HCT116 (cell line): ENCODE data around the gene COBL. TPM values are rescaled to one million over a fixed set of nuclear protein-coding genes. Genes with fewer than 3 reads are reported as not detected.

Source experiments
- ATAC-seq: fragments of 200-7000 bp; cut with Tn5 transposase; 2 replicates; pipeline ENCODE4 v1.9.1; 2020; ENCODE audit warnings: mild to moderate bottlenecking, moderate library complexity
- BruUV-seq: library from RNA; stranded (reverse); fragments of 400-500 nt; replicated peaks from 2 replicates; lab custom pipeline; 2021; lab: Mats Ljungman, UMichigan
- CTCF ChIA-PET: fragments of 300-600 bp; sonication (Branson Sonifier 250); formaldehyde crosslinking; loops from one replicate; lab custom pipeline; 2021; ENCODE audit warnings: antibody characterized with exemption; lab: Charles Lee
- POLR2A ChIA-PET: fragments of 300-600, 350-600 bp; sonication (Branson Sonifier 250); formaldehyde crosslinking; loops from one replicate; lab custom pipeline; 2021; ENCODE audit warnings: antibody characterized with exemption; lab: Charles Lee
- RAD21 ChIA-PET, 2 experiments: fragments of 300-600 bp; sonication (Branson Sonifier 250); formaldehyde crosslinking; loops; one replicate each; lab custom pipeline; 2023; ENCODE audit warnings: low total read pairs in 2 of 2; ENCODE audit not compliant: uncharacterized antibody in 2 of 2, unreplicated experiment in 2 of 2, low non-redundant PET in 1 of 2; lab: Charles Lee
- DNase-seq: peaks from one replicate; pipeline ENCODE4 v3.0.0-alpha.2; 2010; ENCODE audit warnings: low read depth, low spot score
- H2AFZ ChIP-seq: fragments of 200-600 bp; shearing (Covaris generic), sonication (generic); 2 replicates; pipeline ENCODE4 v1.6.1; 2017; ENCODE audit warnings: low read depth, mixed run types, mixed read lengths, antibody characterized with exemption, low read length; ENCODE audit not compliant: poor library complexity, severe bottlenecking
- H3K27ac ChIP-seq: 2 replicates; pipeline ENCODE4 v1.5.1; 2012; ENCODE audit warnings: low read depth, low read length
- H3K27me3 ChIP-seq: fragments of 200-600 bp; sonication (generic); 2 replicates; pipeline ENCODE4 v1.6.1; 2016; ENCODE audit warnings: mixed run types, low read length, mixed read lengths; ENCODE audit not compliant: insufficient read depth
- H3K36me3 ChIP-seq, 2 experiments: fragments of 200-500 bp in 1 of 2; fragments of 200-600 bp in 1 of 2; sonication (Bioruptor generic) in 1 of 2; sonication (generic) in 1 of 2; 2 replicates each; pipeline versions ENCODE4 v1.5.1 to v1.6.1; 2014 to 2016; ENCODE audit warnings: low read length in 2 of 2, inconsistent platforms in 1 of 2, mixed read lengths in 1 of 2, mixed run types in 1 of 2; ENCODE audit not compliant: insufficient read depth in 2 of 2, control insufficient read depth in 1 of 2
- H3K4me1 ChIP-seq, 2 experiments: fragments of 200-600 bp in 1 of 2; sonication (generic) in 1 of 2; 2 replicates each; pipeline versions ENCODE4 v1.5.1 to v1.6.1; 2012 to 2017; ENCODE audit warnings: low read length in 2 of 2, inconsistent platforms in 1 of 2, mild to moderate bottlenecking in 1 of 2, mixed read lengths in 1 of 2, mixed run types in 1 of 2, moderate library complexity in 1 of 2; ENCODE audit not compliant: insufficient read depth in 2 of 2, control insufficient read depth in 1 of 2
- H3K4me2 ChIP-seq: fragments of 200-600 bp; sonication (generic); 2 replicates; pipeline ENCODE4 v1.6.1; 2017; ENCODE audit warnings: mixed run types, low read length, mixed read lengths
- H3K4me3 ChIP-seq, 2 experiments: fragments of 200-600 bp in 1 of 2; sonication (generic) in 1 of 2; replicated peaks in 1 of 2; 2 replicates each; pipeline ENCODE4 v1.5.1; 2011 to 2016; ENCODE audit warnings: low read length in 2 of 2, control low read depth in 1 of 2, low read depth in 1 of 2, mild to moderate bottlenecking in 1 of 2, mixed read lengths in 1 of 2, mixed run types in 1 of 2
- H3K79me2 ChIP-seq: fragments of 200-600 bp; sonication (generic); 2 replicates; pipeline ENCODE4 v1.6.1; 2017; ENCODE audit warnings: mild to moderate bottlenecking, mixed run types, low read length, moderate library complexity, mixed read lengths; ENCODE audit not compliant: insufficient read depth
- H3K9ac ChIP-seq: fragments of 200-600 bp; sonication (generic); 2 replicates; pipeline ENCODE4 v1.6.1; 2016; ENCODE audit warnings: low read length, mixed read lengths
- H3K9me2 ChIP-seq: fragments of 200-600 bp; sonication (generic), shearing (Covaris generic); 2 replicates; pipeline ENCODE4 v1.6.1; 2017; ENCODE audit warnings: mixed run types, mild to moderate bottlenecking, moderate library complexity; ENCODE audit not compliant: insufficient read depth
- H3K9me3 ChIP-seq, 2 experiments: fragments of 200-500 bp in 1 of 2; fragments of 200-600 bp in 1 of 2; sonication (Bioruptor generic) in 1 of 2; sonication (generic) in 1 of 2; 2 replicates each; pipeline ENCODE4 v1.6.1; 2014 to 2017; ENCODE audit warnings: low read length in 2 of 2, mixed read lengths in 2 of 2, inconsistent platforms in 1 of 2, low read depth in 1 of 2, mild to moderate bottlenecking in 1 of 2, mixed run types in 1 of 2, moderate library complexity in 1 of 2; ENCODE audit not compliant: control insufficient read depth in 1 of 2, insufficient read depth in 1 of 2
- H4K20me1 ChIP-seq: fragments of 200-600 bp; sonication (generic), shearing (Covaris generic); 2 replicates; pipeline ENCODE4 v1.6.1; 2017; ENCODE audit warnings: mixed run types, mild to moderate bottlenecking, moderate library complexity; ENCODE audit not compliant: insufficient read depth
- CEBPB ChIP-seq: IDR thresholded peaks from 2 replicates; pipeline ENCODE4 v1.6.1; 2012; ENCODE audit warnings: low read depth
- EGR1 ChIP-seq: IDR thresholded peaks from 2 replicates; pipeline ENCODE4 v1.6.1; 2012; ENCODE audit warnings: low read depth
- ELF1 ChIP-seq: IDR thresholded peaks from 2 replicates; pipeline ENCODE4 v1.6.1; 2012; ENCODE audit warnings: low read depth, borderline replicate concordance
- EZH2 ChIP-seq: fragments of 200-600 bp; sonication (generic); IDR thresholded peaks from 2 replicates; pipeline ENCODE4 v1.6.1; 2017; ENCODE audit warnings: antibody characterized with exemption, mixed run types
- EZH2phosphoT487 ChIP-seq: fragments of 200-600 bp; IDR thresholded peaks from 2 replicates; pipeline ENCODE4 v1.6.1; 2018; ENCODE audit warnings: antibody characterized with exemption, borderline replicate concordance
- JUND ChIP-seq: IDR thresholded peaks from 2 replicates; pipeline ENCODE4 v1.6.1; 2012
- POLR2A ChIP-seq: IDR thresholded peaks from 2 replicates; pipeline ENCODE4 v1.7.0; 2011; ENCODE audit warnings: borderline replicate concordance; ENCODE audit not compliant: insufficient read depth, insufficient read length; ENCODE audit errors: extremely low read depth
- POLR2AphosphoS5 ChIP-seq: IDR thresholded peaks from 2 replicates; pipeline ENCODE4 v1.6.1; 2011; ENCODE audit warnings: mild to moderate bottlenecking, low read depth, low read length, moderate library complexity
- SIN3A ChIP-seq: IDR thresholded peaks from 2 replicates; pipeline ENCODE4 v1.6.1; 2012; ENCODE audit warnings: low read depth
- SRF ChIP-seq: IDR thresholded peaks from 2 replicates; pipeline ENCODE4 v1.6.1; 2012; ENCODE audit warnings: low read depth
- TCF7L2 ChIP-seq: IDR thresholded peaks from 2 replicates; pipeline ENCODE4 v1.7.0; 2011; ENCODE audit warnings: borderline replicate concordance, inconsistent platforms; ENCODE audit not compliant: insufficient read depth, insufficient read length; ENCODE audit errors: extremely low read depth
- YY1 ChIP-seq: IDR thresholded peaks from 2 replicates; pipeline ENCODE4 v1.6.1; 2011; ENCODE audit warnings: low read length, low read depth, moderate library complexity, mild to moderate bottlenecking; ENCODE audit not compliant: insufficient replicate concordance; ENCODE audit errors: extremely low read depth
- ZFX ChIP-seq: fragments of 450-650 bp; IDR thresholded peaks from 2 replicates; pipeline ENCODE4 v1.6.1; 2017
- ZNF274 ChIP-seq: fragments of 200-500 bp; sonication (Bioruptor generic); IDR thresholded peaks from 2 replicates; pipeline ENCODE4 v1.6.1; 2014; ENCODE audit warnings: mild to moderate bottlenecking, low read depth, low read length, inconsistent platforms
- intact Hi-C: fragments of 100-400 bp; cut with micrococcal nuclease; formaldehyde crosslinking; loops from 2 replicates; pipeline ENCODE4 v1.10.0; 2022
- total RNA-seq: library from RNA; stranded (reverse); gene quantifications from one replicate; pipeline ENCODE4 v1.2.1, GENCODE V29; 2021; ENCODE audit not compliant: unreplicated experiment
- TF ChIP-seq, protein P1 (sequence below): IDR thresholded peaks from 2 replicates; pipeline ENCODE4 v1.6.1; 2011; ENCODE audit warnings: mild to moderate bottlenecking, low read length, moderate library complexity; ENCODE audit not compliant: insufficient replicate concordance; ENCODE audit errors: extremely low read depth
- TF ChIP-seq, protein P2 (sequence below): IDR thresholded peaks from 2 replicates; pipeline ENCODE4 v1.6.1; 2012
- TF ChIP-seq, protein P3 (sequence below), 3 experiments: fragments of 200-600 bp in 1 of 3; sonication (generic) in 1 of 3; IDR thresholded peaks in 2 of 3; conservative IDR thresholded peaks in 1 of 3; 2 replicates each; pipeline ENCODE4 v1.5.1; 2012 to 2017; ENCODE audit warnings: low read depth in 2 of 3, low read length in 2 of 3, antibody characterized with exemption in 1 of 3, borderline replicate concordance in 1 of 3, control low read depth in 1 of 3, mild to moderate bottlenecking in 1 of 3, mixed read lengths in 1 of 3, mixed run types in 1 of 3, moderate library complexity in 1 of 3; ENCODE audit not compliant: insufficient read depth in 1 of 3

COBL gene
- total RNA-seq, 1 experiment from 2014 or later: 19.3 TPM

- H4K20me1 ChIP-seq: no peaks in the 10 kb centered on the region
- no peak for ATAC-seq
- no peaks in the 10 kb centered on the region for H3K36me3 ChIP-seq
- ChIA-PET POLR2A (no interaction called here), RAD21 (no interaction called here), CTCF (no interaction called here)
- DNase-seq: no peak
- no peaks in the 10 kb centered on the region for H3K79me2 ChIP-seq
- no TSS peak for BruUV-seq
- no peaks in the 10 kb centered on the region for H3K27me3 ChIP-seq
- H2AFZ ChIP-seq: no peak overlapping the region
- TF ChIP-seq CEBPB (no peak), ZFX (no peak), EZH2 (no peak), YY1 (no peak), SIN3A (no peak), POLR2AphosphoS5 (no peak)
- TF ChIP-seq, protein P1, sequence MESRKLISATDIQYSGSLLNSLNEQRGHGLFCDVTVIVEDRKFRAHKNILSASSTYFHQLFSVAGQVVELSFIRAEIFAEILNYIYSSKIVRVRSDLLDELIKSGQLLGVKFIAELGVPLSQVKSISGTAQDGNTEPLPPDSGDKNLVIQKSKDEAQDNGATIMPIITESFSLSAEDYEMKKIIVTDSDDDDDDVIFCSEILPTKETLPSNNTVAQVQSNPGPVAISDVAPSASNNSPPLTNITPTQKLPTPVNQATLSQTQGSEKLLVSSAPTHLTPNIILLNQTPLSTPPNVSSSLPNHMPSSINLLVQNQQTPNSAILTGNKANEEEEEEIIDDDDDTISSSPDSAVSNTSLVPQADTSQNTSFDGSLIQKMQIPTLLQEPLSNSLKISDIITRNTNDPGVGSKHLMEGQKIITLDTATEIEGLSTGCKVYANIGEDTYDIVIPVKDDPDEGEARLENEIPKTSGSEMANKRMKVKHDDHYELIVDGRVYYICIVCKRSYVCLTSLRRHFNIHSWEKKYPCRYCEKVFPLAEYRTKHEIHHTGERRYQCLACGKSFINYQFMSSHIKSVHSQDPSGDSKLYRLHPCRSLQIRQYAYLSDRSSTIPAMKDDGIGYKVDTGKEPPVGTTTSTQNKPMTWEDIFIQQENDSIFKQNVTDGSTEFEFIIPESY: no peak
- H3K9me2 ChIP-seq: no peaks in the 10 kb centered on the region
- no peak overlapping the region for H3K27ac ChIP-seq
- H3K4me2 ChIP-seq: no peak overlapping the region
- no peak overlapping the region for H3K9ac ChIP-seq
- no peaks in the 10 kb centered on the region for H3K9me3 ChIP-seq
- intact Hi-C loops: no loop called here
- H3K4me3 ChIP-seq: no peak overlapping the region
- peaks cover 0 to 15% of the 10 kb centered on the region in 2 experiments; a peak in 2 of 4 replicates for H3K4me1 ChIP-seq
Measured at GRCh38 chr7:51210766-51211165, 105.8 kb downstream of the COBL start.

GRCh38 chr7:51209426-51209825, 107.2 kb downstream of the COBL start:
- RAD21 ChIA-PET: no interaction called here
- Histone ChIP-seq H3K79me2 (no peaks in the 10 kb centered on the region), H3K9ac (peak overlapping the region; percentile 3; the same call in 1 of the 2 replicates), H3K4me3 (no peak overlapping the region), H3K9me3 (no peaks in the 10 kb centered on the region), H2AFZ (no peak overlapping the region), H3K36me3 (no peaks in the 10 kb centered on the region), H4K20me1 (no peaks in the 10 kb centered on the region), H3K9me2 (no peaks in the 10 kb centered on the region), H3K27ac (no peak overlapping the region), H3K27me3 (no peaks in the 10 kb centered on the region), H3K4me1 (peaks cover 0 to 15% of the 10 kb centered on the region in 2 experiments; a peak in 2 of 4 replicates), H3K4me2 (peak overlapping the region; percentile 29)
- intact Hi-C loops: no loop called here
- POLR2A ChIA-PET: no interaction called here
- no peak for ATAC-seq
- no peak for DNase-seq
- CTCF ChIA-PET: no interaction called here
- BruUV-seq: no TSS peak
- TF ChIP-seq POLR2A: no peak
- TF ChIP-seq, protein P2, sequence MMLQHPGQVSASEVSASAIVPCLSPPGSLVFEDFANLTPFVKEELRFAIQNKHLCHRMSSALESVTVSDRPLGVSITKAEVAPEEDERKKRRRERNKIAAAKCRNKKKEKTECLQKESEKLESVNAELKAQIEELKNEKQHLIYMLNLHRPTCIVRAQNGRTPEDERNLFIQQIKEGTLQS: no peak
- TF ChIP-seq, protein P3, sequence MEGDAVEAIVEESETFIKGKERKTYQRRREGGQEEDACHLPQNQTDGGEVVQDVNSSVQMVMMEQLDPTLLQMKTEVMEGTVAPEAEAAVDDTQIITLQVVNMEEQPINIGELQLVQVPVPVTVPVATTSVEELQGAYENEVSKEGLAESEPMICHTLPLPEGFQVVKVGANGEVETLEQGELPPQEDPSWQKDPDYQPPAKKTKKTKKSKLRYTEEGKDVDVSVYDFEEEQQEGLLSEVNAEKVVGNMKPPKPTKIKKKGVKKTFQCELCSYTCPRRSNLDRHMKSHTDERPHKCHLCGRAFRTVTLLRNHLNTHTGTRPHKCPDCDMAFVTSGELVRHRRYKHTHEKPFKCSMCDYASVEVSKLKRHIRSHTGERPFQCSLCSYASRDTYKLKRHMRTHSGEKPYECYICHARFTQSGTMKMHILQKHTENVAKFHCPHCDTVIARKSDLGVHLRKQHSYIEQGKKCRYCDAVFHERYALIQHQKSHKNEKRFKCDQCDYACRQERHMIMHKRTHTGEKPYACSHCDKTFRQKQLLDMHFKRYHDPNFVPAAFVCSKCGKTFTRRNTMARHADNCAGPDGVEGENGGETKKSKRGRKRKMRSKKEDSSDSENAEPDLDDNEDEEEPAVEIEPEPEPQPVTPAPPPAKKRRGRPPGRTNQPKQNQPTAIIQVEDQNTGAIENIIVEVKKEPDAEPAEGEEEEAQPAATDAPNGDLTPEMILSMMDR (IDR thresholded peaks at IDR 0.05 in 2 of 3, conservative IDR thresholded peaks at IDR 0.05 in 1 of 3; ENCODE audit: borderline replicate concordance in 1 of 3, insufficient read depth in 1 of 3, low read depth in 2 of 3, low read length in 2 of 3): no peak
- TF ChIP-seq EGR1: no peak
- TF ChIP-seq ZFX: no peak
- TF ChIP-seq SRF: no peak
- no peak for TF ChIP-seq TCF7L2
- no peak for TF ChIP-seq EZH2phosphoT487
- no peak for TF ChIP-seq JUND
- TF ChIP-seq ELF1: no peak
- TF ChIP-seq ZNF274: no peak
- no peak for TF ChIP-seq SIN3A
